ENCODE measurements around the gene TAF11L7. TPM values are rescaled to one million over a fixed set of nuclear protein-coding genes. Genes with fewer than 3 reads are reported as not detected.
"Not testable (repeated sequence)": the region's sequence is repeated elsewhere in the genome, so short reads cannot be mapped to it uniquely, and the experiment has no call there.

TAF11L7 gene
- total and polyA plus RNA-seq, 8 donors: not detected

DNA sequence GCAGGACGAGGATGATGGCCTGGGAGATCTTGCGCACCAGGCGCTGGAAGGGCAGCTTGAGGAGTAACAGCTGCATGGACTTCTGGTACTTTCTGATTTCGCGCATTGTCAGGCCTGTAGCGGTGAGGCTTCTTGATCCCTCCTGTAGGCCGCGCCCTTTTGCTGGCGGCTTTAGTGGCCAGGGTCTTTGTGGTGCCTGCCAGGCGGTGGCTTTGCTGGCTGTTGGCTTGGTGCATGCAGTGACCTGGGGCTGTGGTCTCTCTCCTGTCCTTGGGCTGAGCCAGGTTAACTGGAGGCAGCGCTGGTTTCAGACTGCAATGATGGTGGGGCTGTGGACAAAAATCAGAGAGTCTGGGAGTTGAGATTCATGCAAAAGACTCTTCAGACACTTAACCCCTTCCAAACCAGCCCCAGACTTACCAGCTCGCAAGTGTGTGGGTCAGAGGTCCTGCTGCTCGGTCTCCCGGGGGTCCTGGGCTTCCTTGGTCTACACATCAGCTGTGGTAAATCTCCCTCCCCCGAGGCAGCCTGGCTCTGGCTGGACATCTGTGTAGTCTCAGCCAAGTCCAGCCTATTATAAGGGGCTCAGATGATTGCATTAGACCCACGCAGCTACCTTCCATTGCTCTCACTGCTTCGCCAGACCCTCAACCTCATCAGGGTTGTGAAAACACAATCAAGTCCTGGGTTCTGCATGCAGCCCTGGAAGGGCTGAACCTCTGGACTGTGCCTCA lies 29.5 kb upstream of the TAF11L7 start:
- DNase-seq: no peak
- intact Hi-C loops (cut with DNase I): no loop called here

DNA sequence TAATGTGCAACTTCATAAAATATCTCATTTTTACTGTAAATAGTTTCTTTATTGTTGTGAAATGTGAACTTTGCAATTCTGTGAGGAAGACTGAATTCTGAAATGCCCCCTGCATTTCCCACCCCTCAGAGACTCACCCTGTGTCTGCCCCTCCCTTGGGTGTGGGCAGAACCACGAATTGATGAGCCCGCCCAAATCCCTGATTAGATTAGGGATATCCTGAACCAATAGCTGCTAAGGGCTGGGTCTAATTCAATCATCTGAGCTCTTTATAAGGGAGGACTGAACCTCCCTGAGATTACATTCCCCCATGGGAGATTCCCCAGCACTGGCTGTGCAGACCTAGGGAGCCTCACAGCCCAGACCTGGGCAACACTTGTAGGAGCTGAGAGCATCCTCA lies 24.5 kb upstream of the TAF11L7 start, which contains the start of gene TAF11L12:
Gene TAF11L12 (plus strand): TSS at position 301 of the 400 bp plus-strand sequence.
- ATAC-seq; intact Hi-C loops (cut with DNase I); FAIRE-seq; DNase-seq; H3K36me3 ChIP-seq; H3K27ac ChIP-seq; H3K27me3 ChIP-seq; H3K4me1 ChIP-seq; H3K4me3 ChIP-seq; H3K9me3 ChIP-seq: not testable (repeated sequence)
- 49 to 66% methylated on average over 2 of the region's 2 CpGs for WGBS, 2 donors

More for the DNA sequence above, 29.5 kb upstream of the TAF11L7 start:
- FAIRE-seq (no peak), ATAC-seq (no peak)
- 80% methylated on average over 17 of the region's 17 CpGs for WGBS, 2 donors
- Histone ChIP-seq H3K4me3 (no peak overlapping the region), H3K27me3 (no peaks in the 10 kb centered on the region), H3K9me3 (no peaks in the 10 kb centered on the region), H3K27ac (no peak overlapping the region), H3K36me3 (no peaks in the 10 kb centered on the region), H3K4me1 (no peaks in the 10 kb centered on the region)
- TF ChIP-seq, protein P1, sequence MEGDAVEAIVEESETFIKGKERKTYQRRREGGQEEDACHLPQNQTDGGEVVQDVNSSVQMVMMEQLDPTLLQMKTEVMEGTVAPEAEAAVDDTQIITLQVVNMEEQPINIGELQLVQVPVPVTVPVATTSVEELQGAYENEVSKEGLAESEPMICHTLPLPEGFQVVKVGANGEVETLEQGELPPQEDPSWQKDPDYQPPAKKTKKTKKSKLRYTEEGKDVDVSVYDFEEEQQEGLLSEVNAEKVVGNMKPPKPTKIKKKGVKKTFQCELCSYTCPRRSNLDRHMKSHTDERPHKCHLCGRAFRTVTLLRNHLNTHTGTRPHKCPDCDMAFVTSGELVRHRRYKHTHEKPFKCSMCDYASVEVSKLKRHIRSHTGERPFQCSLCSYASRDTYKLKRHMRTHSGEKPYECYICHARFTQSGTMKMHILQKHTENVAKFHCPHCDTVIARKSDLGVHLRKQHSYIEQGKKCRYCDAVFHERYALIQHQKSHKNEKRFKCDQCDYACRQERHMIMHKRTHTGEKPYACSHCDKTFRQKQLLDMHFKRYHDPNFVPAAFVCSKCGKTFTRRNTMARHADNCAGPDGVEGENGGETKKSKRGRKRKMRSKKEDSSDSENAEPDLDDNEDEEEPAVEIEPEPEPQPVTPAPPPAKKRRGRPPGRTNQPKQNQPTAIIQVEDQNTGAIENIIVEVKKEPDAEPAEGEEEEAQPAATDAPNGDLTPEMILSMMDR (IDR thresholded peaks at IDR 0.05): no peak

DNA sequence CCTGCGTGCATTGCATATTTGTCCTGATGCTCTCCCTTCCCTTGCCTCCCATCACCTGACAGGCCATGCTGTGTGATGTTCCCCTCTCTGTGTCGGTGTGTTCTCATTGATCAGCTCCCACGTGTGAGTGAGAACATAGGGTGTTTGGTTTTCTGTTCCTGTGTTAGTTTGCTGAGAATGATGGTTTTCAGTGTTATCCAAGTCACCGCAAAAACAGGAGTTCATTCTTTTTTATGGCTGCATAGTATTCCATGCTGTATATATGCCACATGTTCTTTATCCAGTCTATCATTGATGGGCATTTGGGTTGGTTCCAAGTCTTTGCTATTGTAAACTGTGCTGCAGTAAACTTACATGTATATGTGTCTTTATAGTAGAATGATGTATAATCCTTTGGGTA lies 21.9 kb upstream of the TAF11L7 start:
- WGBS, 2 donors: 62 to 72% methylated on average over 4 of the region's 4 CpGs
- ATAC-seq; H3K9me3 ChIP-seq; H3K36me3 ChIP-seq; H3K27me3 ChIP-seq; H3K4me3 ChIP-seq; DNase-seq; H3K27ac ChIP-seq; intact Hi-C loops (cut with DNase I); H3K4me1 ChIP-seq; FAIRE-seq: not testable (repeated sequence)

DNA sequence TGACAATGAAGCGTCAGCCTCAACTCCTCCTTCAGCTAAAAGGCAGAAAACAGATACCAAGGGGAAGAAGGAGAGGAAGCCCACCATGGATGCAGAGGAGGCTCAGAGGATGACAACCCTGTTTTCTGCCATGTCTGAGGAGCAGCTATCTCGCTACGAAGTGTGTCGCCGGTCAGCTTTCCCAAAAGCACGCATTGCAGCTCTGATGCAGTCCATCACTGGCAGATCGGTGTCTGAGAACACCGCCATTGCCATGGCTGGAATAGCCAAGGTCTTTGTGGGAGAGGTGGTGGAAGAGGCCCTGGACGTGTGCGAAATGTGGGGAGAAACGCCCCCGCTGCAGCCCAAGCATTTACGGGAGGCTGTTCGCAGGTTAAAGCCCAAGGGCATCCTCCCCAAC lies 19.4 kb upstream of the TAF11L7 start:
- no peak for FAIRE-seq
- intact Hi-C loops (cut with DNase I): no loop called here
- DNase-seq: no peak
- ATAC-seq: no peak
- 78 to 84% methylated on average over 14 of the region's 14 CpGs for WGBS, 2 donors
- Histone ChIP-seq H3K4me1 (no peaks in the 10 kb centered on the region), H3K4me3 (no peak overlapping the region), H3K27ac (no peak overlapping the region), H3K36me3 (no peaks in the 10 kb centered on the region), H3K27me3 (no peaks in the 10 kb centered on the region), H3K9me3 (no peaks in the 10 kb centered on the region)
- TF ChIP-seq, protein P1 (IDR thresholded peaks at IDR 0.05): no peak

DNA sequence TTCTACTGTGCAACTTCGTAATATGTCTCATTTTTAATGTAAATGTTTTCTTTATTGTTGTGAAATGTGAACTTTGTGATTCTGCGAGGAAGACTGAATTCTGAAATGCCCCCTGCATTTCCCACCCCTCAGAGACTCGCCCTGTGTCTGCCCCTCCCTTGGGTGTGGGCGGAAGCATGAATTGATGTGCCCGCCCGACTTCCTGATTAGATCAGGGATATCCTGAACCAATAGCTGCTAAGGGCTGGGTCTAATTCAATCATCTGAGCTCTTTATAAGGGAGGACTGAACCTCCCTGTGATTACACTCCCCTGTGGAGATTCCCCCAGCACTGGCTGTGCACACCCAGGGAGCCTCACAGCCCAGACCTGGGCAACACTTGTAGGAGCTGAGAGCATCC lies 18.3 kb upstream of the TAF11L7 start, which contains the start of gene TAF11L11:
Gene TAF11L11 (plus strand): TSS at position 304 of the 400 bp plus-strand sequence.
- H3K27ac ChIP-seq; H3K4me1 ChIP-seq; H3K4me3 ChIP-seq; H3K36me3 ChIP-seq; H3K27me3 ChIP-seq; ATAC-seq; H3K9me3 ChIP-seq; intact Hi-C loops (cut with DNase I); FAIRE-seq; DNase-seq: not testable (repeated sequence)
- 46 to 56% methylated on average over 6 of the region's 6 CpGs for WGBS, 2 donors

DNA sequence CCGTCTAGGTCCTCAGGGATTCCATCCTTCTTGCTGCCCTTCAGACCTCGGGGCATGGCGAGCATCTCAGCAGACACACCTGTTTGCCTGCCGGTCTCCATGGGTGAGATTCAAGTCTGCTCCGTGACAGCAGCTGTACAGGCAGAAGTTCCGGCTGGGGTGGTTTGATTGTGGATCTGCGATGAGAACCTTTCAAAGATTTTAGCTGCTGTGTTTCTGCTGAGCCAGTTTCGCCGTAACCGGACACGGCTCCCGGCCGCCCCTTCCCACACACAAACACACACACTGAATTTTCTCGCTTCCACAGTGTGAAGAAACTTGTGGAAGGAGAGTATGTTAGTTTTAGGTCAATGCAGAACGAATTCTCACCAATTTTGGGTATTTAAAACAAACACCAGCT lies 12.2 kb upstream of the TAF11L7 start, which contains the start of gene TAF11L10:
Gene TAF11L10 (minus strand): TSS at position 101 of the 400 bp plus-strand sequence.
- intact Hi-C loops (cut with DNase I); DNase-seq; H3K27ac ChIP-seq; H3K4me1 ChIP-seq; H3K9me3 ChIP-seq; H3K4me3 ChIP-seq; FAIRE-seq; ATAC-seq; H3K27me3 ChIP-seq; H3K36me3 ChIP-seq: not testable (repeated sequence)
- no CpG with 5 or more reads among the region's 15 CpGs for WGBS, 2 donors

DNA sequence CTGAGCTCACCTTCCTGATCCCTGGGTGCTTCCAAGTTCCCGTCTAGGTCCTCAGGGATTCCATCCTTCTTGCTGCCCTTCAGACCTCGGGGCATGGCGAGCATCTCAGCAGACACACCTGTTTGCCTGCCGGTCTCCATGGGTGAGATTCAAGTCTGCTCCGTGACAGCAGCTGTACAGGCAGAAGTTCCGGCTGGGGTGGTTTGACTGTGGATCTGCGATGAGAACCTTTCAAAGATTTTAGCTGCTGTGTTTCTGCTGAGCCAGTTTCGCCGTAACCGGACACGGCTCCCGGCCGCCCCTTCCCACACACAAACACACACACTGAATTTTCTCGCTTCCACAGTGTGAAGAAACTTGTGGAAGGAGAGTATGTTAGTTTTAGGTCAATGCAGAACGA lies 8.7 kb upstream of the TAF11L7 start, which contains the start of gene TAF11L9:
Gene TAF11L9 (minus strand): TSS at position 140 of the 400 bp plus-strand sequence.
- ATAC-seq; H3K36me3 ChIP-seq; H3K27me3 ChIP-seq; H3K4me1 ChIP-seq; intact Hi-C loops (cut with DNase I); H3K27ac ChIP-seq; H3K4me3 ChIP-seq; DNase-seq; FAIRE-seq; H3K9me3 ChIP-seq: not testable (repeated sequence)
- 78 to 98% methylated on average over 7 to 10 of the region's 15 CpGs for WGBS, 2 donors

DNA sequence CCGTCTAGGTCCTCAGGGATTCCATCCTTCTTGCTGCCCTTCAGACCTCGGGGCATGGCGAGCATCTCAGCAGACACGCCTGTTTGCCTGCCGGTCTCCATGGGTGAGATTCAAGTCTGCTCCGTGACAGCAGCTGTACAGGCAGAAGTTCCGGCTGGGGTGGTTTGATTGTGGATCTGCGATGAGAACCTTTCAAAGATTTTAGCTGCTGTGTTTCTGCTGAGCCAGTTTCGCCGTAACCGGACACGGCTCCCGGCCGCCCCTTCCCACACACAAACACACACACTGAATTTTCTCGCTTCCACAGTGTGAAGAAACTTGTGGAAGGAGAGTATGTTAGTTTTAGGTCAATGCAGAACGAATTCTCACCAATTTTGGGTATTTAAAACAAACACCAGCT lies 5.3 kb upstream of the TAF11L7 start, which contains the start of gene TAF11L8:
Gene TAF11L8 (minus strand): TSS at position 101 of the 400 bp plus-strand sequence.
- no CpG with 5 or more reads among the region's 16 CpGs for WGBS, 2 donors
- not testable (repeated sequence) for FAIRE-seq

More for the DNA sequence above, 5.3 kb upstream of the TAF11L7 start, which contains the start of gene TAF11L8:
- H3K4me3 ChIP-seq; H3K36me3 ChIP-seq; intact Hi-C loops (cut with DNase I); H3K27me3 ChIP-seq; H3K27ac ChIP-seq; ATAC-seq; H3K9me3 ChIP-seq; DNase-seq; H3K4me1 ChIP-seq: not testable (repeated sequence)

Data from pancreas (tissue), 10 donors.